ENCODE measurements around the gene TCF7L1. TPM values are rescaled to one million over a fixed set of nuclear protein-coding genes. Genes with fewer than 3 reads are reported as not detected.

TCF7L1 gene
- total RNA-seq, 1 experiment from 2014 or later, result 30.4 TPM

DNA sequence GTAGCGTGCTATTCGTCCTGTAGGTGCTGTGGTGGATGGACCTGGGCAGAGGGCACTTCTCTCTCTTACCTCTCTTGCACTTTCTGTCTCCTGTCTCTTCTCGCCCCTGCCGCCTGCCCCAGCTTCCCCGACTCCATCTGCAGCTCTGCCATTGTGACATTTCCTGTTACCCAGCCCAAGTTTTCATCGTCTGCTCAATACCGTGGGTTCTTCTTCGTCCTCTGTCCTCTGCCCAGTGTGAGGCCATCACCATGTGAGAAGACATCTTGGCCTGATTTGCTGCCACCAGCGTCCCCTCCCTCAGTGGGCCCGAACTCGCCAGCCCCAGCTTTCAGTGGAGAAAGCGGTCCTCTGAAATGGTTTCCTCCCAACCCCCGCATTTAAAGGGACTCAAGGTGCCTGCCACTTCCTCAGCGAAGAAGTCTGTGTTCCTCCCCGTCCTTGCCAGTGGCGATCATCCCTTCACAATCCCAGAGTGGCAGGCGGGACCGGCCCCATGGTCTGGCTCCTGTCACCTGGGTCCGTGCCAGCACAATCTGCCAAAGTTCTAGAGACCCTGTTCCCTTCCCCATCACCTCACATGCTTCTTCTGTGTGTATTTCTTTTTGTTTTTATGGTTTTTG is 176.6 kb downstream of the TCF7L1 start:
- Histone ChIP-seq H3K4me1 (ENCODE audit: control insufficient read depth, insufficient read depth, low read length) (no peaks in the 10 kb centered on the region), H3K4me3 (ENCODE audit: low read depth in 2 of 2, low read length in 2 of 2) (no peak overlapping the region), H3K36me3 (ENCODE audit: control insufficient read depth, insufficient read depth, low read length) (no peaks in the 10 kb centered on the region; the same call in 1 of the 2 replicates), H3K9me3 (ENCODE audit: control insufficient read depth, insufficient read depth, low read depth, low read length) (no peaks in the 10 kb centered on the region), H3K27me3 (ENCODE audit: control insufficient read depth, insufficient read depth, low read length) (no peaks in the 10 kb centered on the region), H3K27ac (ENCODE audit: low read length) (no peak overlapping the region)
- CTCF ChIA-PET, result no interaction called here
- TF ChIP-seq POLR2AphosphoS5 (IDR thresholded peaks at IDR 0.05; ENCODE audit: low read depth, low read length) (no peak), SIN3A (IDR thresholded peaks at IDR 0.05; ENCODE audit: borderline replicate concordance, insufficient read depth, low read depth, low read length) (no peak), TCF7L2 (IDR thresholded peaks at IDR 0.05; ENCODE audit: low read depth, low read length) (no peak)
- TF ChIP-seq, protein P1, sequence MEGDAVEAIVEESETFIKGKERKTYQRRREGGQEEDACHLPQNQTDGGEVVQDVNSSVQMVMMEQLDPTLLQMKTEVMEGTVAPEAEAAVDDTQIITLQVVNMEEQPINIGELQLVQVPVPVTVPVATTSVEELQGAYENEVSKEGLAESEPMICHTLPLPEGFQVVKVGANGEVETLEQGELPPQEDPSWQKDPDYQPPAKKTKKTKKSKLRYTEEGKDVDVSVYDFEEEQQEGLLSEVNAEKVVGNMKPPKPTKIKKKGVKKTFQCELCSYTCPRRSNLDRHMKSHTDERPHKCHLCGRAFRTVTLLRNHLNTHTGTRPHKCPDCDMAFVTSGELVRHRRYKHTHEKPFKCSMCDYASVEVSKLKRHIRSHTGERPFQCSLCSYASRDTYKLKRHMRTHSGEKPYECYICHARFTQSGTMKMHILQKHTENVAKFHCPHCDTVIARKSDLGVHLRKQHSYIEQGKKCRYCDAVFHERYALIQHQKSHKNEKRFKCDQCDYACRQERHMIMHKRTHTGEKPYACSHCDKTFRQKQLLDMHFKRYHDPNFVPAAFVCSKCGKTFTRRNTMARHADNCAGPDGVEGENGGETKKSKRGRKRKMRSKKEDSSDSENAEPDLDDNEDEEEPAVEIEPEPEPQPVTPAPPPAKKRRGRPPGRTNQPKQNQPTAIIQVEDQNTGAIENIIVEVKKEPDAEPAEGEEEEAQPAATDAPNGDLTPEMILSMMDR (IDR thresholded peaks at IDR 0.05), result no peak
- TF ChIP-seq, protein P2, sequence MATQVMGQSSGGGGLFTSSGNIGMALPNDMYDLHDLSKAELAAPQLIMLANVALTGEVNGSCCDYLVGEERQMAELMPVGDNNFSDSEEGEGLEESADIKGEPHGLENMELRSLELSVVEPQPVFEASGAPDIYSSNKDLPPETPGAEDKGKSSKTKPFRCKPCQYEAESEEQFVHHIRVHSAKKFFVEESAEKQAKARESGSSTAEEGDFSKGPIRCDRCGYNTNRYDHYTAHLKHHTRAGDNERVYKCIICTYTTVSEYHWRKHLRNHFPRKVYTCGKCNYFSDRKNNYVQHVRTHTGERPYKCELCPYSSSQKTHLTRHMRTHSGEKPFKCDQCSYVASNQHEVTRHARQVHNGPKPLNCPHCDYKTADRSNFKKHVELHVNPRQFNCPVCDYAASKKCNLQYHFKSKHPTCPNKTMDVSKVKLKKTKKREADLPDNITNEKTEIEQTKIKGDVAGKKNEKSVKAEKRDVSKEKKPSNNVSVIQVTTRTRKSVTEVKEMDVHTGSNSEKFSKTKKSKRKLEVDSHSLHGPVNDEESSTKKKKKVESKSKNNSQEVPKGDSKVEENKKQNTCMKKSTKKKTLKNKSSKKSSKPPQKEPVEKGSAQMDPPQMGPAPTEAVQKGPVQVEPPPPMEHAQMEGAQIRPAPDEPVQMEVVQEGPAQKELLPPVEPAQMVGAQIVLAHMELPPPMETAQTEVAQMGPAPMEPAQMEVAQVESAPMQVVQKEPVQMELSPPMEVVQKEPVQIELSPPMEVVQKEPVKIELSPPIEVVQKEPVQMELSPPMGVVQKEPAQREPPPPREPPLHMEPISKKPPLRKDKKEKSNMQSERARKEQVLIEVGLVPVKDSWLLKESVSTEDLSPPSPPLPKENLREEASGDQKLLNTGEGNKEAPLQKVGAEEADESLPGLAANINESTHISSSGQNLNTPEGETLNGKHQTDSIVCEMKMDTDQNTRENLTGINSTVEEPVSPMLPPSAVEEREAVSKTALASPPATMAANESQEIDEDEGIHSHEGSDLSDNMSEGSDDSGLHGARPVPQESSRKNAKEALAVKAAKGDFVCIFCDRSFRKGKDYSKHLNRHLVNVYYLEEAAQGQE (IDR thresholded peaks at IDR 0.05; ENCODE audit: insufficient read depth in 1 of 2, low read depth in 2 of 2, low read length in 1 of 2), result no peak
- in situ Hi-C loops (cut with HindIII; ENCODE audit: low pct_unique_long_range_greater_than_20kb, low sequenced_read_pairs) (no loop called here), intact Hi-C loops (cut with micrococcal nuclease; ENCODE audit: unreplicated experiment) (no loop called here)
- POLR2A ChIA-PET, result interaction anchor here (0.6 kb wide), 1 partner anchor 12 kb away, joined by 8 read pairs; no protein-coding TSS in a partner anchor
- BruUV-seq (replicated peaks), result TSS peak; percentile 97
- ATAC-seq, result no peak
- DNase-seq (ENCODE audit: low read depth, low spot score), result no peak

DNA sequence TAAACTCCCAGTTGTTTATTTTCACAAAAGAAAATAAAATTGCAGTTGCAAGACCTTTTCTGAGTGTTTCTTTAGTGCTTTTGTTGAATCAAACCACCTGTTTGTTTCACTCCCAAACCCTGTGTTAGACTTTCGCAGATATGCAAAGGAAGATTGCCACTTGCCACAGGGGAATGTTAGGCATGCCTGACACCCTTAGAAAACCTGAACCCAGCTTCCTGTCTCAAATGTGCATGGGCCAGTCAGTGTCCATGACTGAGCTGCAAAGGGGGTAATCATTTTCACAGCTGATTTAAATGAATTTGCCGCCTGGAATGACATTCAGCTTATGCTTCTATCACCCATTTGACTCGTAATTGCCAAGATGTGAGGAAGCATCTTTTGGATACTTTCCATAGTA is 177.1 kb downstream of the TCF7L1 start:
- ATAC-seq, result no peak
- ChIA-PET POLR2A (interaction anchor here (1.0 kb wide), 1 partner anchor 237 kb away, joined by 8 read pairs; no protein-coding TSS in a partner anchor), CTCF (no interaction called here)
- no TSS peak for BruUV-seq (replicated peaks)
- in situ Hi-C loops (cut with HindIII; ENCODE audit: low pct_unique_long_range_greater_than_20kb, low sequenced_read_pairs) (no loop called here), intact Hi-C loops (cut with micrococcal nuclease; ENCODE audit: unreplicated experiment) (no loop called here)
- Histone ChIP-seq H3K27ac (ENCODE audit: low read length) (no peak overlapping the region), H3K36me3 (ENCODE audit: control insufficient read depth, insufficient read depth, low read length) (no peaks in the 10 kb centered on the region; the same call in 1 of the 2 replicates), H3K4me3 (ENCODE audit: low read depth in 2 of 2, low read length in 2 of 2) (no peak overlapping the region), H3K27me3 (ENCODE audit: control insufficient read depth, insufficient read depth, low read length) (no peaks in the 10 kb centered on the region), H3K4me1 (ENCODE audit: control insufficient read depth, insufficient read depth, low read length) (no peaks in the 10 kb centered on the region), H3K9me3 (ENCODE audit: control insufficient read depth, insufficient read depth, low read depth, low read length) (no peaks in the 10 kb centered on the region)
- TF ChIP-seq, protein P2 (IDR thresholded peaks at IDR 0.05; ENCODE audit: insufficient read depth in 1 of 2, low read depth in 2 of 2, low read length in 1 of 2), result no peak
- TF ChIP-seq, protein P1 (IDR thresholded peaks at IDR 0.05), result no peak
- no peak for TF ChIP-seq POLR2AphosphoS5 (IDR thresholded peaks at IDR 0.05; ENCODE audit: low read depth, low read length)
- no peak for TF ChIP-seq SIN3A (IDR thresholded peaks at IDR 0.05; ENCODE audit: borderline replicate concordance, insufficient read depth, low read depth, low read length)
- TF ChIP-seq TCF7L2 (IDR thresholded peaks at IDR 0.05; ENCODE audit: low read depth, low read length), result no peak
- no peak for DNase-seq (ENCODE audit: low read depth, low spot score)

Measured in Panc1 (cell line).